Measurements from ENCODE around the gene HLA-DPB1. TPM values are rescaled to one million over a fixed set of nuclear protein-coding genes. Genes with fewer than 3 reads are reported as not detected.

HLA-DPB1 gene
- total RNA-seq, 1 donor: 8.7 TPM

DNA sequence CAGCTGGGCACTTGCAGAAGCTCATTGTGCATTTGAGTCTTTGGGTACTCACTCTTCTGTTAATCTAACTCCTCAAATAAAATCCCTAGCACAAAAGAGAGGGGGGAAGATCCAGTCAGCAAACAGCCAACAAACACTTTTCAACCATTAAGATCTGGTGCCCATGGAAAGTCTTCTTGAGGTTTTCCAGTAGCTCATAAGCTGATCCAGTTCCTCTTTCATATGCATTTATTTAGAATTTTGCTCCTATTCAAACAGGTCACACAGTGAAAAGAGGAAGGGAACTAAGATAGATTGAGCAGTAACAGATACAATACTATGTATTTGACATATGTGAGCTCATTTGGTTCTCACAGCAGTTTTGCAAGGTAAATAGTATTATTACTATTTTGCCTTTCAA lies 38.6 kb downstream of the HLA-DPB1 start:
- H3K27me3 ChIP-seq (ENCODE audit: insufficient read depth, low read length): peaks cover 73% of the 10 kb centered on the region
- no peaks in the 10 kb centered on the region for H3K36me3 ChIP-seq (ENCODE audit: insufficient read depth, low read length)
- no peak overlapping the region for H3K4me2 ChIP-seq (ENCODE audit: insufficient read depth, low read length)
- no peak overlapping the region for H2AFZ ChIP-seq (ENCODE audit: low read length)
- no peak overlapping the region for H3K4me3 ChIP-seq (ENCODE audit: insufficient read depth, low read length)
- H3K79me2 ChIP-seq (ENCODE audit: insufficient read depth, low read length): no peaks in the 10 kb centered on the region
- no peak overlapping the region for H3K27ac ChIP-seq (ENCODE audit: low read depth, low read length)
- peaks cover 3% of the 10 kb centered on the region for H4K20me1 ChIP-seq (ENCODE audit: insufficient read depth, low read length)
- DNase-seq (ENCODE audit: insufficient read length, low spot score, missing footprints): no peak
- no peaks in the 10 kb centered on the region for H3K9me3 ChIP-seq (ENCODE audit: low read depth, low read length)
- TF ChIP-seq, protein P1, sequence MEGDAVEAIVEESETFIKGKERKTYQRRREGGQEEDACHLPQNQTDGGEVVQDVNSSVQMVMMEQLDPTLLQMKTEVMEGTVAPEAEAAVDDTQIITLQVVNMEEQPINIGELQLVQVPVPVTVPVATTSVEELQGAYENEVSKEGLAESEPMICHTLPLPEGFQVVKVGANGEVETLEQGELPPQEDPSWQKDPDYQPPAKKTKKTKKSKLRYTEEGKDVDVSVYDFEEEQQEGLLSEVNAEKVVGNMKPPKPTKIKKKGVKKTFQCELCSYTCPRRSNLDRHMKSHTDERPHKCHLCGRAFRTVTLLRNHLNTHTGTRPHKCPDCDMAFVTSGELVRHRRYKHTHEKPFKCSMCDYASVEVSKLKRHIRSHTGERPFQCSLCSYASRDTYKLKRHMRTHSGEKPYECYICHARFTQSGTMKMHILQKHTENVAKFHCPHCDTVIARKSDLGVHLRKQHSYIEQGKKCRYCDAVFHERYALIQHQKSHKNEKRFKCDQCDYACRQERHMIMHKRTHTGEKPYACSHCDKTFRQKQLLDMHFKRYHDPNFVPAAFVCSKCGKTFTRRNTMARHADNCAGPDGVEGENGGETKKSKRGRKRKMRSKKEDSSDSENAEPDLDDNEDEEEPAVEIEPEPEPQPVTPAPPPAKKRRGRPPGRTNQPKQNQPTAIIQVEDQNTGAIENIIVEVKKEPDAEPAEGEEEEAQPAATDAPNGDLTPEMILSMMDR (IDR thresholded peaks at IDR 0.05; ENCODE audit: extremely low read depth, low read depth, low read length): no peak
- no peaks in the 10 kb centered on the region for H3K4me1 ChIP-seq (ENCODE audit: insufficient read depth, low read length)

- Histone ChIP-seq H2AFZ (ENCODE audit: low read length) (no peak overlapping the region), H3K36me3 (ENCODE audit: insufficient read depth, low read length) (no peaks in the 10 kb centered on the region), H3K27ac (ENCODE audit: low read depth, low read length) (no peak overlapping the region), H3K79me2 (ENCODE audit: insufficient read depth, low read length) (no peaks in the 10 kb centered on the region), H3K9me3 (ENCODE audit: low read depth, low read length) (no peaks in the 10 kb centered on the region), H3K4me1 (ENCODE audit: insufficient read depth, low read length) (no peaks in the 10 kb centered on the region), H3K27me3 (ENCODE audit: insufficient read depth, low read length) (peaks cover 72% of the 10 kb centered on the region), H4K20me1 (ENCODE audit: insufficient read depth, low read length) (peaks cover 3% of the 10 kb centered on the region), H3K4me2 (ENCODE audit: insufficient read depth, low read length) (no peak overlapping the region), H3K4me3 (ENCODE audit: insufficient read depth, low read length) (no peak overlapping the region)
- no peak for DNase-seq (ENCODE audit: insufficient read length, low spot score, missing footprints)
- TF ChIP-seq, protein P1 (IDR thresholded peaks at IDR 0.05; ENCODE audit: extremely low read depth, low read depth, low read length): no peak
These were observed 40.6 kb downstream of the HLA-DPB1 start for GRCh38 chr6:33116417-33116816.

DNA sequence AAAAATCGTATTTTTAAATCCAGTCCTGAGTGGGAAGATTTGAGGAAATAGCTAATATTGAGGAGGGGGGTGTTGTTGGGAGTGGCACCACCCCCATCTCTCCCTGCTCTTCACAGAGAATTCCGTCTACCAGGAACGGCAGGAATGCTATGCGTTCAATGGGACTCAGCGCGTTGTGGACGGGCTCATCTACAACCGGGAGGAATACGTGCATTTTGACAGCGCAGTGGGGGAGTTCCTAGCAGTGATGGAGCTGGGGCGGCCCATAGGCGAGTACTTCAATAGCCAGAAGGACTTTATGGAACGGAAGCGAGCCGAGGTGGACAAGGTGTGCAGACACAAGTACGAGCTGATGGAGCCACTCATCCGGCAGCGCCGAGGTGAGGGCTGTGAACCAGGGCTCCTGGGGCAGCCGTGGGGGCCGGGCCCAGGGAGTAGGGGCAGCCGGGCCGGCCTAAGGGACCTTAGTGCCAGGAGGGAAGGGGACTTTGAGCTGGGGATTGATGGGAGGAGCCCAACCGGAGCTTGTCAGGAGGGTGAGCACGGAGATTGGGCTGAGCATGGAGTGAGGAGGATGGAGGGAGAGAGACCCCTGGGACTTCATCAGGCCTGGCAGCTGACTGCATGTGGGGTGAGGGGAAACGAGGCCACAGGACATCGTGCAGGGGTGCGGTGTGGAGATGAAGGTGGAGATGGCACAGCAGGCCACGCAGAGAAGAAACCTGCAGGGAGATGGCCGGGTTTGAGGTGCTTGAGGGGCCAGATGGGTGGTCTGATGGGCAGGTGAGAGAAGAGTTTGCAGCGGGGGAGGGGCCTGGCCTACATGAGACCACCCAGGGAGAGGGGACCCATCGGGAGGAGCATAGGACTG lies 41.3 kb downstream of the HLA-DPB1 start:
- H3K27me3 ChIP-seq (ENCODE audit: insufficient read depth, low read length): peaks cover 72% of the 10 kb centered on the region

GRCh38 chr6:33117811-33118277 lies 42.1 kb downstream of the HLA-DPB1 start:
- no peak overlapping the region for H3K4me3 ChIP-seq (ENCODE audit: insufficient read depth, low read length)
- no peak for DNase-seq (ENCODE audit: insufficient read length, low spot score, missing footprints)
- no peak overlapping the region for H3K4me2 ChIP-seq (ENCODE audit: insufficient read depth, low read length)
- H3K9me3 ChIP-seq (ENCODE audit: low read depth, low read length): no peaks in the 10 kb centered on the region
- peaks cover 3% of the 10 kb centered on the region for H4K20me1 ChIP-seq (ENCODE audit: insufficient read depth, low read length)
- no peaks in the 10 kb centered on the region for H3K79me2 ChIP-seq (ENCODE audit: insufficient read depth, low read length)
- no peak overlapping the region for H3K27ac ChIP-seq (ENCODE audit: low read depth, low read length)
- H3K36me3 ChIP-seq (ENCODE audit: insufficient read depth, low read length): no peaks in the 10 kb centered on the region
- H3K4me1 ChIP-seq (ENCODE audit: insufficient read depth, low read length): no peaks in the 10 kb centered on the region
- peaks cover 69% of the 10 kb centered on the region for H3K27me3 ChIP-seq (ENCODE audit: insufficient read depth, low read length)
- TF ChIP-seq, protein P1 (IDR thresholded peaks at IDR 0.05; ENCODE audit: extremely low read depth, low read depth, low read length): no peak
- no peak overlapping the region for H2AFZ ChIP-seq (ENCODE audit: low read length)

More for the DNA sequence above, 41.3 kb downstream of the HLA-DPB1 start:
- no peaks in the 10 kb centered on the region for H3K4me1 ChIP-seq (ENCODE audit: insufficient read depth, low read length)
- peaks cover 3% of the 10 kb centered on the region for H4K20me1 ChIP-seq (ENCODE audit: insufficient read depth, low read length)
- H3K36me3 ChIP-seq (ENCODE audit: insufficient read depth, low read length): no peaks in the 10 kb centered on the region
- TF ChIP-seq, protein P1 (IDR thresholded peaks at IDR 0.05; ENCODE audit: extremely low read depth, low read depth, low read length): no peak
- H3K4me2 ChIP-seq (ENCODE audit: insufficient read depth, low read length): no peak overlapping the region
- no peaks in the 10 kb centered on the region for H3K79me2 ChIP-seq (ENCODE audit: insufficient read depth, low read length)
- no peak overlapping the region for H2AFZ ChIP-seq (ENCODE audit: low read length)
- H3K9me3 ChIP-seq (ENCODE audit: low read depth, low read length): no peaks in the 10 kb centered on the region
- H3K27ac ChIP-seq (ENCODE audit: low read depth, low read length): no peak overlapping the region
- DNase-seq (ENCODE audit: insufficient read length, low spot score, missing footprints): no peak
- H3K4me3 ChIP-seq (ENCODE audit: insufficient read depth, low read length): no peak overlapping the region

Data from osteoblast (primary cell).